ENCODE data around the gene TNPO1.

Gene TNPO1

DNA sequence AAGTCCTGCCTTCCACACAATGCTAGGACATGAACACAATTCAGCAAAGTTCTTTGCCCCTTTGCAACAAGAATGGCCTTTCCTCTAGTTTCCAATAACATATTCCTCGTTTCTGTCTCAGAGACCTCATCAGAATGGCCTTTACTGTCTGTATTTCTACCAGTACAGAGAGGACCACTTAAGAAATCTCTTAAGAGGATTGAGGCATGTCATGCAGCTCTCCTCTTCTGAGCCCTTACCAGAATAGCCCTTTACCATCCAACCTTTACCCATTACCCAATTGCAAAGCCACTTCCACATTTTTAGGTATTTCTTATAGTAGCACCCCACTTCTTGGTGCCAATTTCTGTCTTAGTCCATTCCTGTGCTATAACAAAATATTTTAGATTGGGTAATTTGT is 20.3 kb downstream of the TNPO1 start:
- Mint-ChIP-seq H3K27ac (no peak overlapping the region), H3K36me3 (peaks cover 2% of the 10 kb centered on the region), H3K27me3 (no peaks in the 10 kb centered on the region), H3K9me3 (ENCODE audit: low read depth) (no peaks in the 10 kb centered on the region), H3K4me3 (no peak overlapping the region), H3K4me1 (ENCODE audit: low read depth) (no peaks in the 10 kb centered on the region)

DNA sequence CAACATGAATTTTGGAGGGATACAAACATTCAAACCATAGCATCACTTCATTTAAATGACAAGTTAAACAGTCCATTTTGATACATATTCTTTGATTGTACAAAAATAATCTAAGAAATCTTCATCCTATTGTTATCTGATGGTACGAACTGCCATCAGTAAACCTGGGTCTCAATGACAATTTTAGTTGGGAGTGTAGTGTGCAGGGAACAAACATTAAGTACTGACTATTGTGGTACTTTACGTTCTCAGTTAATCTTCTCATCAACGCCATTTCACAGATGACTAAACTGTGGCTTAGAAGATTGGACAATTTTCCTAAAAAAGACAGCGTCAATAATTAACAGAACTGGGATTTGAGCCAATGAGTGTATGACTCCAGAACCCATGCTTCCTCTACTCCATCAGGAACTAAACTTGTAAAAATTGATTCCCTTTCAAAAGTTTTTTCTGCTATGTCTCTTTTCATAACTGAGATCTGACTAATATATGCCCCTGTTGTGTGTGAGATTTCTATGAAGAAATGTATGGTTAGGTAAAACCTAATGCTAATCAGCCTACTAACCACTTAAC is 21.1 kb downstream of the TNPO1 start:
- no peak overlapping the region for H3K4me3 Mint-ChIP-seq
- no peaks in the 10 kb centered on the region for H3K36me3 Mint-ChIP-seq
- no peaks in the 10 kb centered on the region for H3K9me3 Mint-ChIP-seq (ENCODE audit: low read depth)
- no peaks in the 10 kb centered on the region for H3K27me3 Mint-ChIP-seq
- peaks cover under 1% of the 10 kb centered on the region for H3K4me1 Mint-ChIP-seq (ENCODE audit: low read depth)
- no peak overlapping the region for H3K27ac Mint-ChIP-seq

DNA sequence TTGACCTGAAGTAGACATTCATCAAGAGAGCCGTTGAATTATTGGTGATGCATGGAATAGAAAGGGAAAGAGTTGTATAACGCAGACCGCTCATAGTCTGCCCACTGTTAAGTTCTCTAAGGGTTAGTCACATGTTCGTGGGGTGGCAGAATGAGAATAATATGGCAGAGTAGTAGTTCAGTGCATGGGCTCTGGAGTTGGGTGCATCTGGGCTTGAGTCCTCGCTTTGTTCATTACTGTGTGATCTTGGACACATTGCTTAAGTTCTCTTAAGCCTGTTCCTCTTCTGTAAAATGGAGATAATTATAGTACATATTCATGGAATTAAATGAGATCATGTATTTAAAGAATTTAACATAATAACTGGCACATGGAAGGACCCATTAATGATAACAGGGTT is 23.6 kb downstream of the TNPO1 start:
- peaks cover 13% of the 10 kb centered on the region for H3K4me1 Mint-ChIP-seq (ENCODE audit: low read depth)
- H3K27ac Mint-ChIP-seq: no peak overlapping the region
- no peaks in the 10 kb centered on the region for H3K27me3 Mint-ChIP-seq
- H3K4me3 Mint-ChIP-seq: no peak overlapping the region
- no peaks in the 10 kb centered on the region for H3K36me3 Mint-ChIP-seq
- H3K9me3 Mint-ChIP-seq (ENCODE audit: low read depth): no peaks in the 10 kb centered on the region

DNA sequence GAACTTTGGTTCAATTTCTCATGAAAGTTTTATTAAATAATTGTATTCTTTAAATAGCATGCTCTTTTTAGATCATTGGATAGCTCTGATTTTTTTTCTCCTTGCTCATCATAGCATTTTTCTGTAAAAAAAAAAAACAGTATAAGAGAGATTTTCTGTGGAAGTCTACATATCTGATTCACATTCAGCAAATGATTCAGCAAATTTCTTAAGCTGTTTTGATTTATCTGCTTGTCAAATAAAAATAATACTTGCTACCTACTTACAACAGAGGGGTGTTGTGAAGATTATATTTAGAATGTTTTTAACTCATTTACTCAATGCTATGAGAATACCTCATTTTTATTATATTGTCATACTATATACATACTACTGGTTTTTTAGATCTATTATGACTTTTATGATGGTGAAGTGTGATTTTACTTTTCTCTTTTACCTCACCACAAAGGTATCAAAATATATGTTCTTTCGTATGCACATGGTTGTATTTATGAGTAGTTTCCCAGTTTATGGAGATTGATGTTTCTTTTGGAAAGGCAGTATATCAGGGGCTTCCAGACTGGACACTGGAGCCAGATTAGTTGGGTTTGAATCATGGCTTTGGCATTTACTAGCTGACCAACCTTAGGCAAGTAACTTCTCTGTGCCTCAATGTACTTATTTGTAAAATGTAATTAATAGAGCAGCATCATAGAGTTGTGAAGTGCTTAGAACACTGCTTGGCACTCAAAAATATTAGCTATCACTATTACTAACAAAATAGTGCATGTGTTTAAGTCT is 25.5 kb downstream of the TNPO1 start:
- Mint-ChIP-seq H3K9me3 (ENCODE audit: low read depth) (no peaks in the 10 kb centered on the region), H3K4me3 (no peak overlapping the region), H3K4me1 (ENCODE audit: low read depth) (peaks cover 19% of the 10 kb centered on the region)

GRCh38 chr5:72842816-72843215 is 26.4 kb downstream of the TNPO1 start:
- Mint-ChIP-seq H3K4me3 (no peak overlapping the region), H3K27me3 (no peaks in the 10 kb centered on the region), H3K9me3 (ENCODE audit: low read depth) (no peaks in the 10 kb centered on the region), H3K27ac (no peak overlapping the region), H3K4me1 (ENCODE audit: low read depth) (peaks cover 28% of the 10 kb centered on the region), H3K36me3 (no peaks in the 10 kb centered on the region)

More for the DNA sequence above, 25.5 kb downstream of the TNPO1 start:
- Mint-ChIP-seq H3K27me3 (no peaks in the 10 kb centered on the region), H3K36me3 (no peaks in the 10 kb centered on the region), H3K27ac (no peak overlapping the region)

DNA sequence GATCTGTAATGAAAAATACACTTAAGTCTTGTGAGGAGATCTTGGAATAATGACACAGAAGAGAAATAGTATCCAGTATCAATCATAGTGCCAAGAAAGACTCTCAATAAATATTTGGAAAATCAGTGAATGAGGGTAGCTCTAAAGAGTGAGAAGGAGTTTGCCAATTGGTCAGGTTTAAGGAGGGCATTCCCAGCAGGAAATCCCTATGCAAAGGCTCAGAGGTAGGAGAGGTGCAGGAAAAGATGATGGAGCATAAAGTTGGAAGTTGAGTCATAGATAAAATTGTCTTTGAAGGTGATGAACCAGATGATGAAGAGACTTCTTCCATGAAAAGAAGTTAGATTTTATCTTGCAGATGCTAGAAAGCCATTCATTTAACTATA is 27.8 kb downstream of the TNPO1 start:
- Mint-ChIP-seq H3K27me3 (no peaks in the 10 kb centered on the region), H3K36me3 (no peaks in the 10 kb centered on the region), H3K4me1 (ENCODE audit: low read depth) (peaks cover 29% of the 10 kb centered on the region), H3K9me3 (ENCODE audit: low read depth) (no peaks in the 10 kb centered on the region), H3K27ac (no peak overlapping the region), H3K4me3 (no peak overlapping the region)

GRCh38 chr5:72845889-72846288 is 29.4 kb downstream of the TNPO1 start:
- Mint-ChIP-seq H3K27ac (no peak overlapping the region), H3K4me1 (ENCODE audit: low read depth) (peaks cover 42% of the 10 kb centered on the region), H3K4me3 (no peak overlapping the region), H3K27me3 (no peaks in the 10 kb centered on the region), H3K9me3 (ENCODE audit: low read depth) (no peaks in the 10 kb centered on the region), H3K36me3 (no peaks in the 10 kb centered on the region)

GRCh38 chr5:72846483-72846882 is 30.0 kb downstream of the TNPO1 start:
- H3K27me3 Mint-ChIP-seq: no peaks in the 10 kb centered on the region
- no peaks in the 10 kb centered on the region for H3K36me3 Mint-ChIP-seq
- H3K4me1 Mint-ChIP-seq (ENCODE audit: low read depth): peaks cover 48% of the 10 kb centered on the region
- H3K4me3 Mint-ChIP-seq: no peak overlapping the region
- H3K27ac Mint-ChIP-seq: no peak overlapping the region
- H3K9me3 Mint-ChIP-seq (ENCODE audit: low read depth): no peaks in the 10 kb centered on the region

DNA sequence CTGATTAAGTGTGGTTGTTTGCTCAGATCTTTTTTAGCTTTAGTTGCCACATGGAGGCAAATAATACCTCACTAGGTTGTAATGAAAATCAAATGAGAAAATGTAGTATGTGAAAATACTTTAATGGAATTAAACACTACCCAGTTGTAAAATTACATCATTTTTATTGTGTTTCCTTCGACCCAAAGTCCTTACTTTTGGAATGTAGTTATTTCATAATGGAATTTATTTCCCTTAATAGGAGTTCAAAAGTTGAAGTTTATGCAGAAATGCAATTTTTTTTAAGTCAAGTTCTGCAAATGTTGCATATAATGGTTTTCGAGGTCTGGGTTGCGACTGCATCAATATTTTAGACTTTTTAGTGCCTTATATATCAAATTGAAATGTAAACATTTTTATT is 31.0 kb downstream of the TNPO1 start:
- H3K4me3 Mint-ChIP-seq: peak overlapping the region; percentile 96
- no peaks in the 10 kb centered on the region for H3K36me3 Mint-ChIP-seq
- H3K27ac Mint-ChIP-seq: peak overlapping the region; percentile 97

DNA sequence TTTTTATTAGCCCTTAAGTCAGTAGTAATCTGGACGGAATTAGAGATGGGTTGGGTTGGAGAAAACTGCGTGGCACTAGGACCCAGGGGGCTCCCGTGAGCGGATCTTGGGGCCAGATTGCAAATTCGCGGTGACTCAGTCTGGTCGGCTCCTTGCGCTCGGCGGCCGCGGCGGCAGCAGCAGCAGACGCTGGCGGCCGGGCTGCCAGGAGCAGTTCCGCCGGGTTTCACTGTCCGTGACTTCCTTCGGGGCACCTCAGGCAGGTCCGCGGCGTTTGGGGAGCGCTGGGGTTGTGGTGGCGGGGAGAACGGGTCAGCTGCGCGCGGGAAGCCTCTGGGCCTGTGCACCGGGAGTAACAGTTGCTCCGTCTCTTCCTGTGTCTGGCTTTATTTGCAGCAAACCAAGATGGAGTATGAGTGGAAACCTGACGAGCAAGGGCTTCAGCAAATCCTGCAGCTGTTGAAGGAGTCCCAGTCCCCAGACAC is 31.6 kb downstream of the TNPO1 start:
- peak overlapping the region; percentile 96 for H3K4me3 Mint-ChIP-seq
- H3K36me3 Mint-ChIP-seq: no peaks in the 10 kb centered on the region
- H3K9me3 Mint-ChIP-seq (ENCODE audit: low read depth): no peaks in the 10 kb centered on the region
- H3K4me1 Mint-ChIP-seq (ENCODE audit: low read depth): peaks cover 57% of the 10 kb centered on the region
- H3K27me3 Mint-ChIP-seq: no peaks in the 10 kb centered on the region
- peak overlapping the region; percentile 97 for H3K27ac Mint-ChIP-seq

More for the DNA sequence above, 31.0 kb downstream of the TNPO1 start:
- Mint-ChIP-seq H3K4me1 (ENCODE audit: low read depth) (peaks cover 58% of the 10 kb centered on the region), H3K27me3 (no peaks in the 10 kb centered on the region), H3K9me3 (ENCODE audit: low read depth) (no peaks in the 10 kb centered on the region)

DNA sequence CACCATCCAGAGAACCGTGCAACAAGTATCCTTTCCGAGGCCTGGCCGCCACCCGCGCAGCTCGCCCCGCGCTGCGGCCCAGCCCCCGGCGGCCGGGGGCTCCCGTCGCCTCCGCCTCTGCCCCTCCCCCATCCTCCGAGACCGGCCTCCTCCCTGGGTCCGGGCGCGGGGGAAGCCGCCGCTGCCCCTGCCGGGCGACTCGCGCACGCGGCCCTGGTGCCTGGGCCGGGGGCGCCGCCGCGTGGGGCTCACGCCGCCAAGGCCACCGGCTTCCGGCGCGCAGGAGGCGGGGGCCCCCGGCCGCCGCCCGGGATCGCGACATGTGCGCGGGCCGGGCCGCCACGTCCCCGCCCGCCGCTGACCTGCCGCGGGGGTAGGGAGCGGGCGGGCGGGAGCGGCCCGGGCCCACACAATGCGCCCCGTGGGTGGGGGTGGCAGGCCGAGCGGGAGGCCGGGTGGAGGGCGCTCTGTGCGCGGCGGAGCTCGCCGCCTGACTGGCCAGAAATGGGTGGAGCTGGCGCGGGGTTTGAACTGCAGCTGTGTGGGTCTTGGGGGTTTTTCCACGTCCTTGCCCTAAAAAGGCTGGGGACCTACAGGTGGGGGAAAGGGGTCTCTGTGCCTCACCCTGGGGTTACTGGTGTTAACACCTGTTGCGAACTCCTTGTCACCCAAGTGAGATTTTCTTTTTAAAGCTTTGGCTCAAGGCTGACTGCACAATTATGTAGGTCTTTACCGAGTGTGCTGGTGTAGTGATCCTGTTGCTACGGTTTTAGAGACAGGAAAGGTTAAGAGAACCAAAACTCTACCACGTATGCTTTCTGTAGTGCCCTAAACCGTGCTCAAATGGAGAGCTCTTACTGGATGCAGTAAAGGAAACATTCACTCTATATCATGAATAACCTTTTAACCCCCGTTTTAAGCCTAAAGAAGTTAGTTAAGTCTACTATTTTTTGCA is 32.3 kb downstream of the TNPO1 start:
- H3K9me3 Mint-ChIP-seq (ENCODE audit: low read depth): no peaks in the 10 kb centered on the region
- peaks cover 4% of the 10 kb centered on the region for H3K36me3 Mint-ChIP-seq
- H3K4me3 Mint-ChIP-seq: peak overlapping the region; percentile 97
- peak overlapping the region; percentile 97 for H3K27ac Mint-ChIP-seq
- no peaks in the 10 kb centered on the region for H3K27me3 Mint-ChIP-seq
- peaks cover 65% of the 10 kb centered on the region for H3K4me1 Mint-ChIP-seq (ENCODE audit: low read depth)

GRCh38 chr5:72849546-72849945 is 33.1 kb downstream of the TNPO1 start:
- peak overlapping the region; percentile 97 for H3K4me3 Mint-ChIP-seq
- no peaks in the 10 kb centered on the region for H3K27me3 Mint-ChIP-seq
- H3K4me1 Mint-ChIP-seq (ENCODE audit: low read depth): peaks cover 66% of the 10 kb centered on the region
- no peaks in the 10 kb centered on the region for H3K9me3 Mint-ChIP-seq (ENCODE audit: low read depth)
- peaks cover 4% of the 10 kb centered on the region for H3K36me3 Mint-ChIP-seq
- H3K27ac Mint-ChIP-seq: peak overlapping the region; percentile 94

- Mint-ChIP-seq H3K36me3 (peaks cover 4% of the 10 kb centered on the region), H3K27ac (no peak overlapping the region), H3K4me1 (ENCODE audit: low read depth) (peaks cover 66% of the 10 kb centered on the region), H3K9me3 (ENCODE audit: low read depth) (no peaks in the 10 kb centered on the region), H3K27me3 (no peaks in the 10 kb centered on the region), H3K4me3 (peak overlapping the region; percentile 97)
These were observed 33.7 kb downstream of the TNPO1 start for GRCh38 chr5:72850113-72850512.

GRCh38 chr5:72852356-72852755 is 35.9 kb downstream of the TNPO1 start:
- Mint-ChIP-seq H3K27me3 (no peaks in the 10 kb centered on the region), H3K4me3 (peak overlapping the region; percentile 3), H3K27ac (no peak overlapping the region), H3K9me3 (ENCODE audit: low read depth) (no peaks in the 10 kb centered on the region), H3K4me1 (ENCODE audit: low read depth) (peaks cover 71% of the 10 kb centered on the region), H3K36me3 (peaks cover 9% of the 10 kb centered on the region)

DNA sequence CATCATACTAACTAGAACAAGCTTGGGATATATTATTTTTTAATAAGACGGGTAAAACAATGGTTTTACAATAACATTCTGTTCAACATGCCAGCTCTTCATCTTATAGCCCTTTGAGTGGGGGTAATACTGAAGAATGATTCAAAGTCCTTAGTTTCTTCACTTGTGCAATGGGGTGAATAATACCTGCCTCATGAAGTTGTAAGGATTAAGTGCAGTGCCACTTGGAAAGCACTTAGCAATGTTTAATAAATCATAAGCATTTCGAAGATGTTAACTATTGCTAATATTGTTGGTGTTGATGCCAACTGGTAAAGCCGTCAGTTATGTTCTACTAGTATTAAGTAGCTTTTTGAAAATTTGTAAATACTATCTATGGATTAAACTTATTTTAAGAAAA is 38.0 kb downstream of the TNPO1 start:
- Mint-ChIP-seq H3K4me1 (ENCODE audit: low read depth) (peaks cover 75% of the 10 kb centered on the region), H3K4me3 (peak overlapping the region; percentile 17), H3K27me3 (no peaks in the 10 kb centered on the region), H3K36me3 (peaks cover 9% of the 10 kb centered on the region), H3K9me3 (ENCODE audit: low read depth) (no peaks in the 10 kb centered on the region), H3K27ac (no peak overlapping the region)

All from activated naive CD8-positive, alpha-beta T cell (primary cell).